ENCODE results near the gene AKT2.

DNA sequence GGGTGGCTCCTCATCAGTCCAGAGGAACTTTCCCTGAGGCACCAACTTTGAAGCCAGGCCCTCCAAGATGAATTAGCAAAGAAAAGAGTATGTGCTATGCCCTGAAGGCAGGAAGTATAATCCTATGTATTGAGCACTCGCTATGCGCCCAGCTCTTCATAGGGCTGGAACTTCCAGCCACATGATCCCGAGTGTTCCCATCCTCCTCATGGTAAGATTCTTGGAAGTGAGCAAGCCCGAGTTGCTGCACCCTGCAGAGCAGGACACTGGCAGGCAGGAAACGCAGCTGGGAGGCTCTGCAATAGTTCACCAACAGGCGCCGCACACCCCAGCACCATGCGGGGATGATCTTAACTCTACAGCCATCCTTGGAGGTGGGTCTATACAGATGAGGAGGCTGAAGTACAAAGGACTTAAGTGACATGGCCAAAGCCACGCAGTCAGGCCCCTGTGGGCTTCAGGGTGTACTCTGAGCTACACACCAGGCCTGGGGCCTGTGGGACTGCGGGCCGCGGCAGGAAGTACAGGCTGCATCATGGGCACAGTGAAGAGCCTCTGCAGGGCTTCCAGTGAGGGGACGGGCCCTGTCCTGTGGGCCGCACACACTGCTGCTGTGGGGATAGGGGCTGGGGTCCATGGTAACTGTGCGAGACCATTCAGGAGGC lies 37.9 kb upstream of the AKT2 start:
- TF ChIP-seq CTCF (IDR thresholded peaks at IDR 0.05) (no peak), POLR2AphosphoS5 (IDR thresholded peaks at IDR 0.05; ENCODE audit: low read depth, low read length) (no peak), REST (IDR thresholded peaks at IDR 0.05; ENCODE audit: insufficient read depth in 1 of 2, low read depth in 2 of 2, low read length in 1 of 2) (no peak), TCF7L2 (IDR thresholded peaks at IDR 0.05; ENCODE audit: low read depth, low read length) (no peak), SIN3A (IDR thresholded peaks at IDR 0.05; ENCODE audit: borderline replicate concordance, insufficient read depth, low read depth, low read length) (no peak)

All from Panc1 (cell line).